ENCODE measurements around the gene MACF1. TPM values are rescaled to one million over a fixed set of nuclear protein-coding genes. Genes with fewer than 3 reads are reported as not detected.

MACF1 gene
- total RNA-seq, 2 experiments from 2014 or later = 248 to 252 TPM

DNA sequence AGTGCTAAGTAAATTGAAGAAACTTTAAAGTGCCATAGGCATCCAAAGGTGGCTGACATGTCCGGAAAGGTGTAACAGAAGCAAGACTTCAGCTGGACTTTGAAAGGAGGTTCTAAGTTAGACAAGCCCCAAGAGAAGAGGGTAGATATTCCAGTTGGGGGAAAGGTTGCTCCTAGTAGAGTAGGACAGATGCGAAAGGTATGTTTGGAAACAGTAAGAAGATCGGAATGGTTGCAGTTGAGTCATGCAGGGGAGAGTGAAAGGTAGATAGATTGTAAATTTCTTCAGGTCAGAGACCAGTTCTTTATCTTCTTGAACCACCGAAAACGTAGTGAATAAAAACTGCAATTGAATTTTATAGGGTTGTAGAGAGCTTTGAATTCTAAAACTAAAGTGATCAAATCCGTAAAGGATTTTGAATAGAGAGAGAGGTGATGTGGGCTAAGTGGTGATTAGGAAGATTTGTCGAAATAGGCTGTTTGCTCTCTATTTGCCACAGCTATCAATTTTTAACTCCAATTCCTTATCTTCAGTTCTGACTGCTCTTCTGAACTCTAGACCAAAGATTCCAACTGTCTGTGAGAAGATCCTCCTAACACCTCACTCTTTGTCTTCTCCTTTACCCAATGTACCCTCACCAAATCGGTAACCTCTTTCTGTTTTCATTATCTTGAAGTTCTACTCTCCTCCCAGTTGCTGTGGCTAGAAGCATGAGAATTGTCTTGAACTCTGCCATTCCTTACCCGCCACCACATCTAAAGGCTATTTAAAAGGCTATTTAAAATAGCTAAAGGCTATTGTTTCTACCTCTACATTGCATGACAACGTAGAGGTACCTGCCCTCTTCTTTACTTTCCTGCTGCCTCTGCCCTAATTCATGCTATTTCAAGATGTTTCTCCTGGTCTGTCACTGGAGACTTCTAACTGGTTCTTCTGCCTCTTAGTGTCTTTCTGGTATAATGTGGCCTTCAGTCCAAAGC is 16.7 kb downstream of the MACF1 start:
- POLR2A ChIA-PET = interaction anchor here (1.1 to 1.3 kb wide), 4 partner anchors 9 to 42 kb away, joined by 3 read pairs; no protein-coding TSS in a partner anchor
- ATAC-seq (ENCODE audit: poor library complexity) (no peak), DNase-seq (no peak)
- Histone ChIP-seq H3K36me3 (ENCODE audit: insufficient read depth, low read length) (peaks cover 34% of the 10 kb centered on the region), H3K27me3 (ENCODE audit: control insufficient read depth in 1 of 2, insufficient read depth in 2 of 2, low read length in 2 of 2) (no peaks in the 10 kb centered on the region), H3K4me1 (ENCODE audit: insufficient read depth, low read length) (peaks cover 70% of the 10 kb centered on the region), H3K9me3 (ENCODE audit: control insufficient read depth in 1 of 2, insufficient read depth in 1 of 2, low read length in 2 of 2) (no peaks in the 10 kb centered on the region), H3K27ac (ENCODE audit: low read depth in 1 of 2, low read length in 2 of 2) (no peak overlapping the region), H3K4me3 (ENCODE audit: low read length) (no peak overlapping the region)
- peaks cover 77% of the 10 kb centered on the region for H3K4me1 Mint-ChIP-seq (ENCODE audit: low read depth)
- peak overlapping the region; percentile 45 for H3K27ac Mint-ChIP-seq
- peaks cover 58% of the 10 kb centered on the region for H3K36me3 Mint-ChIP-seq (ENCODE audit: low read depth)
- H3K27me3 Mint-ChIP-seq = no peaks in the 10 kb centered on the region
- CTCF ChIA-PET = interaction anchor here (1.3 to 4.4 kb wide), 4 partner anchors 9 to 38 kb away, joined by 5 to 19 read pairs (median 13); no protein-coding TSS in a partner anchor
- peak overlapping the region; percentile 3 for H3K4me3 Mint-ChIP-seq
- no peaks in the 10 kb centered on the region for H3K9me3 Mint-ChIP-seq
- TF ChIP-seq, protein P1, sequence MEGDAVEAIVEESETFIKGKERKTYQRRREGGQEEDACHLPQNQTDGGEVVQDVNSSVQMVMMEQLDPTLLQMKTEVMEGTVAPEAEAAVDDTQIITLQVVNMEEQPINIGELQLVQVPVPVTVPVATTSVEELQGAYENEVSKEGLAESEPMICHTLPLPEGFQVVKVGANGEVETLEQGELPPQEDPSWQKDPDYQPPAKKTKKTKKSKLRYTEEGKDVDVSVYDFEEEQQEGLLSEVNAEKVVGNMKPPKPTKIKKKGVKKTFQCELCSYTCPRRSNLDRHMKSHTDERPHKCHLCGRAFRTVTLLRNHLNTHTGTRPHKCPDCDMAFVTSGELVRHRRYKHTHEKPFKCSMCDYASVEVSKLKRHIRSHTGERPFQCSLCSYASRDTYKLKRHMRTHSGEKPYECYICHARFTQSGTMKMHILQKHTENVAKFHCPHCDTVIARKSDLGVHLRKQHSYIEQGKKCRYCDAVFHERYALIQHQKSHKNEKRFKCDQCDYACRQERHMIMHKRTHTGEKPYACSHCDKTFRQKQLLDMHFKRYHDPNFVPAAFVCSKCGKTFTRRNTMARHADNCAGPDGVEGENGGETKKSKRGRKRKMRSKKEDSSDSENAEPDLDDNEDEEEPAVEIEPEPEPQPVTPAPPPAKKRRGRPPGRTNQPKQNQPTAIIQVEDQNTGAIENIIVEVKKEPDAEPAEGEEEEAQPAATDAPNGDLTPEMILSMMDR (IDR thresholded peaks at IDR 0.05) = no peak
- intact Hi-C loops (cut with DNase I, micrococcal nuclease) = no loop called here

DNA sequence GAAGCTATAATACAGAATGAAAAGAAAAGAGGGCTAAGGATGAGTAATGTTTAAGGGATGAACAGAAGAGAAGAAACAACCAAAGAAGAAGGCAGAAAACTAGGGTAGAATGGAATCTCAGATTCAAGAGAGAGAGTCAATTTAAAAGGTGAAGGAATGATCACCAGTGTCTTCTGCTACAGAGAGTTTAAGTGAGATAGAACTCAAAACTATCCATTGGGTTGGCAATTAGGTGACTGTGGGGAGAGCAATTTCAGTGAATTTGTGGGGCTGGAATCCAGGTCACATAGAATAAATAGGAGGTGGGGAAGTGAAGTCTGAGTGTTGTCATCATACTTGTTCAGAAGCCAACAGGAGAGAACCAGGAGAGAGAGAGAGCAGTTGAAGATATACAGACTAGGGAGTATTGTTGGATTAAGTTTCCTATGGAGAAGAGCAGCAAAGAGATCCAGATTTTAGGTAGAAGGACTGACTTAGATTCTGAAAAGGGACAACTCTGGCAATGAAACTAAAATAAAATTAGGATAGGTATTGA is 19.9 kb downstream of the MACF1 start:
- POLR2A ChIA-PET = no interaction called here
- TF ChIP-seq, protein P1 (IDR thresholded peaks at IDR 0.05) = no peak
- H3K4me1 ChIP-seq (ENCODE audit: insufficient read depth, low read length) = peaks cover 72% of the 10 kb centered on the region
- no peaks in the 10 kb centered on the region for H3K27me3 Mint-ChIP-seq
- no peak overlapping the region for H3K4me3 ChIP-seq (ENCODE audit: low read length)
- ATAC-seq (ENCODE audit: poor library complexity) (no peak), DNase-seq (no peak)
- CTCF ChIA-PET = interaction anchor here (2.2 to 2.6 kb wide), 2 partner anchors 32 to 41 kb away, joined by 8 to 9 read pairs; no protein-coding TSS in a partner anchor
- intact Hi-C loops (cut with DNase I, micrococcal nuclease) = no loop called here
- peak overlapping the region; percentile 62 for H3K27ac Mint-ChIP-seq
- no peak overlapping the region for H3K27ac ChIP-seq (ENCODE audit: low read depth in 1 of 2, low read length in 2 of 2)
- H3K36me3 ChIP-seq (ENCODE audit: insufficient read depth, low read length) = peaks cover 40% of the 10 kb centered on the region
- no peaks in the 10 kb centered on the region for H3K9me3 Mint-ChIP-seq
- no peaks in the 10 kb centered on the region for H3K27me3 ChIP-seq (ENCODE audit: control insufficient read depth in 1 of 2, insufficient read depth in 2 of 2, low read length in 2 of 2)
- H3K9me3 ChIP-seq (ENCODE audit: control insufficient read depth in 1 of 2, insufficient read depth in 1 of 2, low read length in 2 of 2) = no peaks in the 10 kb centered on the region
- H3K4me3 Mint-ChIP-seq = peak overlapping the region; percentile 2
- H3K4me1 Mint-ChIP-seq (ENCODE audit: low read depth) = peaks cover 76% of the 10 kb centered on the region
- H3K36me3 Mint-ChIP-seq (ENCODE audit: low read depth) = peaks cover 67% of the 10 kb centered on the region

DNA sequence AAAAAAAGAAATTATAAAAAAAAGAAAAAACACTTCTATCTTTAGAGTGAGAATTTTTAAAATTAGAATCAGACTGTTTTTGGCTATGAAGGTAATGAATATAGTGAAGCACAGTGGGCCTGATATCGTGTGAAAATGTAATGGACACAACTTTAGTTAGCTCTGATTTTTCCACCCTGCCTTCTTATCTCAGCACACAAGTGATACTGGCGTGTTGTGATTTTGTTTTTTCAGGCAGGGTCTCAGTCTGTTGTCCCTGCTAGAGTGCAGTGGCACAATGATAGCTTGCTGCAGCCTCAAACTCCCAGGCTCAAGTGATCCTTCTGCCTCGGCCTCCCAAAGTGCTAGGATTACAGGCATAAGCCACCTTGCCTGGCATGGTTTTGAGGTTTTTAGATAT is 22.3 kb downstream of the MACF1 start:
- no peaks in the 10 kb centered on the region for H3K27me3 Mint-ChIP-seq
- no peak overlapping the region for H3K4me3 ChIP-seq (ENCODE audit: low read length)
- intact Hi-C loops (cut with DNase I, micrococcal nuclease) = no loop called here
- CTCF ChIA-PET = interaction anchor here (1.2 to 2.4 kb wide), 5 partner anchors 11 to 43 kb away, joined by 7 to 18 read pairs (median 8); no protein-coding TSS in a partner anchor
- peaks cover 70% of the 10 kb centered on the region for H3K4me1 ChIP-seq (ENCODE audit: insufficient read depth, low read length)
- POLR2A ChIA-PET = interaction anchor here (0.9 to 2.4 kb wide), 3 partner anchors 22 to 42 kb away, joined by 3 to 8 read pairs (median 3); no protein-coding TSS in a partner anchor
- peaks cover 70% of the 10 kb centered on the region for H3K36me3 Mint-ChIP-seq (ENCODE audit: low read depth)
- TF ChIP-seq, protein P1 (IDR thresholded peaks at IDR 0.05) = no peak
- no peaks in the 10 kb centered on the region for H3K9me3 ChIP-seq (ENCODE audit: control insufficient read depth in 1 of 2, insufficient read depth in 1 of 2, low read length in 2 of 2)
- DNase-seq = no peak
- peak overlapping the region; percentile 22 for H3K27ac Mint-ChIP-seq
- H3K27me3 ChIP-seq (ENCODE audit: control insufficient read depth in 1 of 2, insufficient read depth in 2 of 2, low read length in 2 of 2) = no peaks in the 10 kb centered on the region
- H3K27ac ChIP-seq (ENCODE audit: low read depth in 1 of 2, low read length in 2 of 2) = no peak overlapping the region
- ATAC-seq (ENCODE audit: poor library complexity) = no peak
- H3K9me3 Mint-ChIP-seq = no peaks in the 10 kb centered on the region
- no peak overlapping the region for H3K4me3 Mint-ChIP-seq
- peaks cover 80% of the 10 kb centered on the region for H3K4me1 Mint-ChIP-seq (ENCODE audit: low read depth)
- peaks cover 45% of the 10 kb centered on the region for H3K36me3 ChIP-seq (ENCODE audit: insufficient read depth, low read length)
